NOMO-1 treated with DMSO at 0.1 percent for 48 hours (cell line): Measurements from ENCODE around the gene SEPTIN10.
"Not testable (repeated sequence)": the region's sequence is repeated elsewhere in the genome, so short reads cannot be mapped to it uniquely, and the experiment has no call there.

Experiments
- DNase-seq: peaks from one replicate; lab custom pipeline; 2025; ENCODE audit not compliant: unreplicated experiment; lab: John Stamatoyannopoulos, UW

Gene SEPTIN10

GRCh38 chr2:109635426-109636304 is 21.9 kb upstream of the SEPTIN10 start:
- no peak for DNase-seq

- no peak for DNase-seq
Observed at GRCh38 chr2:109633284-109633961, 19.7 kb upstream of the SEPTIN10 start.

- DNase-seq, result no peak
Observed at GRCh38 chr2:109632158-109632789, 18.5 kb upstream of the SEPTIN10 start.

GRCh38 chr2:109631741-109632140 is 18.0 kb upstream of the SEPTIN10 start:
- DNase-seq, result no peak

GRCh38 chr2:109630441-109631430 is 17.0 kb upstream of the SEPTIN10 start:
- DNase-seq, result no peak

- no peak for DNase-seq
Observed at GRCh38 chr2:109629867-109630266, 16.1 kb upstream of the SEPTIN10 start.

GRCh38 chr2:109628321-109628720 is 14.6 kb upstream of the SEPTIN10 start:
- not testable (repeated sequence) for DNase-seq

- DNase-seq, result no peak
Observed at GRCh38 chr2:109624339-109624738, 10.6 kb upstream of the SEPTIN10 start.

- DNase-seq, result no peak
Observed at GRCh38 chr2:109623923-109624322, 10.2 kb upstream of the SEPTIN10 start.

GRCh38 chr2:109623297-109623696 is 9.5 kb upstream of the SEPTIN10 start:
- DNase-seq, result no peak

GRCh38 chr2:109619032-109619615 is 5.4 kb upstream of the SEPTIN10 start:
- DNase-seq, result no peak

- DNase-seq, result no peak
Observed at GRCh38 chr2:109616184-109616583, 2.4 kb upstream of the SEPTIN10 start.

- no peak for DNase-seq
Observed at GRCh38 chr2:109615637-109616144, 1.9 kb upstream of the SEPTIN10 start.

GRCh38 chr2:109614715-109615636 is 1.2 kb upstream of the SEPTIN10 start:
- DNase-seq, result no peak

- DNase-seq, result no peak
Observed at GRCh38 chr2:109613081-109613921, 465 bp downstream of the SEPTIN10 start.

- no peak for DNase-seq
Observed at GRCh38 chr2:109611467-109612095, 2.2 kb downstream of the SEPTIN10 start.

GRCh38 chr2:109609352-109610024 is 4.3 kb downstream of the SEPTIN10 start:
- no peak for DNase-seq
